H9 (cell line): ENCODE data around the gene MYLK4. TPM values are rescaled to one million over a fixed set of nuclear protein-coding genes. Genes with fewer than 3 reads are reported as not detected.

Experiments used
- DNase-seq: peaks from one replicate; pipeline ENCODE4 v3.0.0-alpha.2; 2017
- H2AFZ ChIP-seq: one replicate; pipeline ENCODE4 v1.6.1; 2013; ENCODE audit warnings: mild to moderate bottlenecking, low read length, control low read depth, moderate library complexity
- H2AK5ac ChIP-seq: 2 replicates; pipeline ENCODE4 v1.6.1; 2013; ENCODE audit warnings: low read length, control low read depth, mixed read lengths; ENCODE audit not compliant: insufficient read length
- H2BK120ac ChIP-seq: one replicate; pipeline ENCODE4 v1.6.1; 2013; ENCODE audit warnings: low read depth, mild to moderate bottlenecking, low read length, control low read depth, inconsistent platforms; ENCODE audit not compliant: poor library complexity, severe bottlenecking
- H2BK12ac ChIP-seq: 2 replicates; pipeline ENCODE4 v1.6.1; 2013; ENCODE audit warnings: low read length, control low read depth, mixed read lengths, low read depth; ENCODE audit not compliant: insufficient read length
- H2BK15ac ChIP-seq: 2 replicates; pipeline ENCODE4 v1.6.1; 2013; ENCODE audit warnings: low read depth, low read length, control low read depth
- H2BK20ac ChIP-seq: one replicate; pipeline ENCODE4 v1.6.1; 2013; ENCODE audit warnings: low read depth, mild to moderate bottlenecking, low read length, control low read depth, inconsistent platforms; ENCODE audit not compliant: poor library complexity, severe bottlenecking
- H2BK5ac ChIP-seq: 2 replicates; pipeline ENCODE4 v1.6.1; 2013; ENCODE audit warnings: low read length, control low read depth, mixed read lengths; ENCODE audit not compliant: insufficient read length
- H3K14ac ChIP-seq: 2 replicates; pipeline ENCODE4 v1.6.1; 2013; ENCODE audit warnings: low read length, control low read depth; ENCODE audit not compliant: insufficient read depth
- H3K18ac ChIP-seq: 2 replicates; pipeline ENCODE4 v1.6.1; 2013; ENCODE audit warnings: low read depth, mild to moderate bottlenecking, mixed read lengths, low read length, control low read depth; ENCODE audit not compliant: insufficient read length
- H3K23ac ChIP-seq: 2 replicates; pipeline ENCODE4 v1.6.1; 2013; ENCODE audit warnings: low read length, control low read depth, mixed read lengths, low read depth; ENCODE audit not compliant: insufficient read length
- H3K23me2 ChIP-seq: 2 replicates; pipeline ENCODE4 v1.6.1; 2013; ENCODE audit warnings: low read depth, mild to moderate bottlenecking, mixed read lengths, low read length, control low read depth; ENCODE audit not compliant: insufficient read length, poor library complexity, severe bottlenecking
- H3K27ac ChIP-seq: 2 replicates; pipeline ENCODE4 v1.5.1; 2013; ENCODE audit warnings: low read length, control low read depth, mixed read lengths, low read depth; ENCODE audit not compliant: insufficient read length
- H3K27me3 ChIP-seq: 2 replicates; pipeline ENCODE4 v1.6.1; 2013; ENCODE audit warnings: low read length, control low read depth, inconsistent platforms; ENCODE audit not compliant: insufficient read depth
- H3K4ac ChIP-seq: 2 replicates; pipeline ENCODE4 v1.6.1; 2013; ENCODE audit warnings: low read depth, mild to moderate bottlenecking, control low read depth, inconsistent platforms, low read length, moderate library complexity
- H3K4me1 ChIP-seq: 2 replicates; pipeline ENCODE4 v1.6.1; 2013; ENCODE audit warnings: low read length, control low read depth, inconsistent platforms; ENCODE audit not compliant: insufficient read depth
- H3K4me2 ChIP-seq: 2 replicates; pipeline ENCODE4 v1.6.1; 2013; ENCODE audit warnings: low read length, control low read depth, mixed read lengths; ENCODE audit not compliant: insufficient read length, insufficient read depth
- H3K56ac ChIP-seq: 2 replicates; pipeline ENCODE4 v1.6.1; 2013; ENCODE audit warnings: low read depth, mild to moderate bottlenecking, mixed read lengths, low read length, control low read depth; ENCODE audit not compliant: insufficient read length
- H3K79me1 ChIP-seq: 2 replicates; pipeline ENCODE4 v1.6.1; 2013; ENCODE audit warnings: low read depth, mild to moderate bottlenecking, moderate library complexity, low read length, control low read depth, inconsistent platforms; ENCODE audit not compliant: insufficient read depth, poor library complexity, severe bottlenecking
- H3K79me2 ChIP-seq: 2 replicates; pipeline ENCODE4 v1.6.1; 2013; ENCODE audit warnings: low read length, control low read depth, inconsistent platforms; ENCODE audit not compliant: insufficient read depth
- H3K9ac ChIP-seq: 2 replicates; pipeline ENCODE4 v1.6.1; 2013; ENCODE audit warnings: low read length, control low read depth, mixed read lengths; ENCODE audit not compliant: insufficient read length; ENCODE audit errors: extremely low read depth
- H3K9me3 ChIP-seq: one replicate; pipeline ENCODE4 v1.6.1; 2013; ENCODE audit warnings: low read depth, low read length, inconsistent platforms; ENCODE audit not compliant: control insufficient read depth
- H3T11ph ChIP-seq: one replicate; pipeline ENCODE4 v1.6.1; 2013; ENCODE audit warnings: mild to moderate bottlenecking, low read length, control low read depth, inconsistent platforms
- H4K20me1 ChIP-seq: one replicate; pipeline ENCODE4 v1.6.1; 2013; ENCODE audit not compliant: control insufficient read depth, insufficient read length, insufficient read depth
- H4K5ac ChIP-seq: 2 replicates; pipeline ENCODE4 v1.6.1; 2013; ENCODE audit warnings: low read depth, mild to moderate bottlenecking, mixed read lengths, low read length, control low read depth; ENCODE audit not compliant: insufficient read length
- H4K8ac ChIP-seq: replicated peaks from 2 replicates; pipeline ENCODE4 v1.6.1; 2013; ENCODE audit warnings: low read length, control low read depth, mixed read lengths, low read depth; ENCODE audit not compliant: insufficient read length
- H4K91ac ChIP-seq: 2 replicates; pipeline ENCODE4 v1.6.1; 2013; ENCODE audit warnings: low read depth, mild to moderate bottlenecking, moderate library complexity, mixed read lengths, low read length, control low read depth; ENCODE audit not compliant: insufficient read length
- H3K27ac Mint-ChIP-seq, 3 experiments: 2 replicates in 2 of 3; 3 replicates in 1 of 3; pipeline ENCODE4 v1.8.0; 2020 to 2021; ENCODE audit warnings: mixed read lengths in 3 of 3, mild to moderate bottlenecking in 1 of 3, moderate library complexity in 1 of 3
- H3K27me3 Mint-ChIP-seq: 2 replicates; pipeline ENCODE4 v1.8.0; 2021; ENCODE audit warnings: low read depth, mild to moderate bottlenecking, moderate library complexity, mixed read lengths
- H3K36me3 Mint-ChIP-seq, 3 experiments: 2 replicates in 2 of 3; 3 replicates in 1 of 3; pipeline ENCODE4 v1.8.0; 2020 to 2021; ENCODE audit warnings: low read depth in 3 of 3, mixed read lengths in 3 of 3; ENCODE audit not compliant: insufficient read depth in 1 of 3
- H3K4me1 Mint-ChIP-seq, 2 experiments: 2 replicates each; pipeline ENCODE4 v1.8.0; 2020; ENCODE audit warnings: mixed read lengths in 2 of 2
- H3K4me3 Mint-ChIP-seq, 2 experiments: 2 replicates in 1 of 2; 3 replicates in 1 of 2; pipeline ENCODE4 v1.8.0; 2020 to 2021; ENCODE audit warnings: mild to moderate bottlenecking in 2 of 2, mixed read lengths in 2 of 2, moderate library complexity in 1 of 2
- H3K9me3 Mint-ChIP-seq, 2 experiments: 2 replicates in 1 of 2; 3 replicates in 1 of 2; pipeline ENCODE4 v1.8.0; 2020; ENCODE audit warnings: mild to moderate bottlenecking in 2 of 2, mixed read lengths in 2 of 2, moderate library complexity in 1 of 2
- CTCF ChIP-seq: fragments of 200-600 bp; sonication (generic); conservative IDR thresholded peaks from 3 replicates; pipeline ENCODE4 v1.8.0; 2021; ENCODE audit warnings: antibody characterized with exemption, mild to moderate bottlenecking
- WGBS: extraction: QIAGEN DNeasy Blood & Tissue Kit; methylation state at CpG from one replicate; pipeline ENCODE4 v1.1.7; 2013; ENCODE audit warnings: missing lambda C conversion rate, low lambda C conversion rate, mixed read lengths; ENCODE audit not compliant: insufficient read length; ENCODE audit errors: extremely low coverage; 5-methylcytosine and 5-hydroxymethylcytosine counted together
- total RNA-seq: library from RNA; stranded (reverse); gene quantifications from 2 replicates; pipeline ENCODE4 v1.2.1, GENCODE V29; 2021

MYLK4 gene
- total RNA-seq, 1 experiment from 2014 or later = 0.28 TPM

GRCh38 chr6:2755456-2755855, 4.7 kb upstream of the MYLK4 start:
- H3K23ac ChIP-seq = no peak overlapping the region
- H3K27ac ChIP-seq = no peak overlapping the region
- no peak overlapping the region for H3K18ac ChIP-seq
- H2BK20ac ChIP-seq = no peak overlapping the region
- no peak overlapping the region for H4K8ac ChIP-seq
- no peaks in the 10 kb centered on the region for H3K4me1 ChIP-seq
- H3K79me1 ChIP-seq = no peaks in the 10 kb centered on the region
- no peaks in the 10 kb centered on the region for H3K4me1 Mint-ChIP-seq
- peaks cover 3 to 4% of the 10 kb centered on the region in 2 experiments for H3K9me3 Mint-ChIP-seq
- H2AK5ac ChIP-seq = no peak overlapping the region
- no peaks in the 10 kb centered on the region for H3K79me2 ChIP-seq
- H3K56ac ChIP-seq = no peak overlapping the region
- no peaks in the 10 kb centered on the region for H3K36me3 Mint-ChIP-seq
- H3K27me3 Mint-ChIP-seq = peaks cover 3% of the 10 kb centered on the region; the same call in 1 of the 2 replicates
- no peaks in the 10 kb centered on the region for H3K23me2 ChIP-seq
- no peaks in the 10 kb centered on the region for H4K20me1 ChIP-seq
- no peak overlapping the region for H4K5ac ChIP-seq
- no peak overlapping the region for H3K4ac ChIP-seq
- H3K14ac ChIP-seq = no peak overlapping the region
- H3K4me3 Mint-ChIP-seq = no peak overlapping the region
- H3K9me3 ChIP-seq = no peaks in the 10 kb centered on the region
- H3K4me2 ChIP-seq = no peak overlapping the region
- no peak for TF ChIP-seq CTCF
- no peak overlapping the region for H3K9ac ChIP-seq
- no peak overlapping the region for H2AFZ ChIP-seq
- no peak overlapping the region for H4K91ac ChIP-seq
- H2BK12ac ChIP-seq = no peak overlapping the region
- WGBS = no CpG with 5 or more reads among the region's 3 CpGs
- no peak for DNase-seq
- H2BK15ac ChIP-seq = no peak overlapping the region
- H3K27ac Mint-ChIP-seq = no peak overlapping the region
- no peak overlapping the region for H2BK120ac ChIP-seq
- H2BK5ac ChIP-seq = no peak overlapping the region
- H3T11ph ChIP-seq = no peak overlapping the region
- H3K27me3 ChIP-seq = no peaks in the 10 kb centered on the region
